LoVo (cell line): ENCODE measurements around the gene IFNGR1.

Experiments
- DNase-seq: peaks from one replicate; pipeline ENCODE4 v3.0.0-alpha.2; 2016; ENCODE audit warnings: low spot score

The IFNGR1 gene

GRCh38 chr6:137149035-137149393, 70.2 kb downstream of the IFNGR1 start:
- no peak for DNase-seq

GRCh38 chr6:137148306-137149034, 70.7 kb downstream of the IFNGR1 start:
- DNase-seq, result no peak
